T-helper 2 cell treated with Interferon-gamma antibody and Interleukin-4, amounts not matched to agents 5 μg/mL and 100 μg/mL, for 36 hours (primary cell): Measurements from ENCODE around the gene ARHGEF2.

Experiments used
- DNase-seq: peaks from one replicate; pipeline ENCODE4 v3.0.0; 2021; ENCODE audit warnings: low spot score
- H3K27ac Mint-ChIP-seq: one replicate; pipeline ENCODE4 v1.8.0; 2021; ENCODE audit warnings: mild to moderate bottlenecking, mixed read lengths
- H3K27me3 Mint-ChIP-seq: one replicate; pipeline ENCODE4 v1.8.0; 2021; ENCODE audit warnings: low read depth, mixed read lengths
- H3K36me3 Mint-ChIP-seq: one replicate; pipeline ENCODE4 v1.8.0; 2021; ENCODE audit warnings: low read depth, mixed read lengths
- H3K4me1 Mint-ChIP-seq: one replicate; pipeline ENCODE4 v1.8.0; 2021; ENCODE audit warnings: low read depth, mixed read lengths
- H3K4me3 Mint-ChIP-seq: one replicate; pipeline ENCODE4 v1.8.0; 2022; ENCODE audit warnings: mild to moderate bottlenecking, moderate library complexity, mixed read lengths
- H3K9me3 Mint-ChIP-seq: one replicate; pipeline ENCODE4 v1.8.0; 2021; ENCODE audit warnings: mixed read lengths

Gene ARHGEF2

DNA sequence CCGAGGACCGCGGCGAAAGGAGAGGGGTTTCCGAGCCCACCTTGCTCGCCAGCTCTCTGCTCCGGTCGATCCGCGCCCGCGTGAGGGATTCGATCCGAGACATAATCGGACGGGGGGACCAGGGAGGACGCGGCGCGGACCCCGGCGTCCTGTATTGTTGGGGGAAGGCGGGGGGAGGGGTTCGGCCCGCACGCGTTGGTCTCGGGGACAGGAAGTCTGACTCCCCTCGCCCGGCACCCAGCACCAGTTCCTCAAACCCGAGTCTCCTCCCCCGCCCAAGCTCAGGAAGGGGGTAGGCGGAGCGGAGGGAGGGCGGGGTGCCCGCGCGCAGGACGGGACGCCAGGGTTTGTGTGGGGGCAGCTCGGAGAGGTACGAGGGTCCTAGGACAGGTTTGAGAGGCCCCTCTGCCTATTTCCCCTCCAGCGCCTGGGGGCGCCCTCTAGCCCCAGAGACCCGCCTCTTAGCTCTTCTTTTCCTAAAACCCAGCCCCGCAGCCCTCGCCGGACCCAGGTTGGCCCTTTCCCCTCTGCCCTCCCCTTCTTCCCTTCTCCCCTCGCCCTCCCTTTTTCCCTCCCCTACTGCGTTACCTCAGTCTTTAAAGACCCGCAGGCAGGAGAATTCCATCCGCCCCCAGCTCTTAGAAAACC is at the start of gene ARHGEF2:
TSS of gene ARHGEF2 (minus strand) at position 223 of the 648 bp plus-strand sequence. CDS start at position 103, 120 bp downstream.
- no peaks in the 10 kb centered on the region for H3K27me3 Mint-ChIP-seq
- H3K27ac Mint-ChIP-seq = peak within 1 kb of the TSS; percentile 88

DNA sequence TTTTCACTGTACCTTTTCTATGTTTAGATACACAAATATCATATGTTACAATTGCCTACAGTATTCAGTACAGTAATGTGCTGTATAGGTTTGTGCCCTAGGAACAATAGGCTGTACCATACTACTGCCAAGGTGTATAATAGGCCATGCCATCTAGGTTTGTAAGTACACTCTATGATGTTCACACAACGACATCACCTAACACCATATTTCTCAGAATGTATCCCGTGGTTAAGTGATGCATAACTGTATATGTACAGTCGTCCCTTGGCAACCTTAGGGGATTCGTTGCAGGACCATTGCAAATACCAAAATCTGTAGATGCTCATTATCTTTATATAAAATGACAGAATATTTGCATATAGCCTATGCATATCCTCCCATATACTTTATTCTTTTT is 48.2 kb upstream of the ARHGEF2 start:
- H3K4me1 Mint-ChIP-seq = peaks cover 7% of the 10 kb centered on the region
- H3K9me3 Mint-ChIP-seq = no peaks in the 10 kb centered on the region
- no peak overlapping the region for H3K4me3 Mint-ChIP-seq
- H3K27ac Mint-ChIP-seq = no peak overlapping the region
- peaks cover 4% of the 10 kb centered on the region for H3K27me3 Mint-ChIP-seq
- no peak for DNase-seq
- H3K36me3 Mint-ChIP-seq = no peaks in the 10 kb centered on the region

More for the DNA sequence above, at the start of gene ARHGEF2:
- Mint-ChIP-seq H3K9me3 (no peaks in the 10 kb centered on the region), H3K4me1 (peaks cover 57% of the 10 kb centered on the region), H3K36me3 (peaks cover 35% of the 10 kb centered on the region), H3K4me3 (peak within 1 kb of the TSS; percentile 92)
- peak; percentile 77 for DNase-seq

DNA sequence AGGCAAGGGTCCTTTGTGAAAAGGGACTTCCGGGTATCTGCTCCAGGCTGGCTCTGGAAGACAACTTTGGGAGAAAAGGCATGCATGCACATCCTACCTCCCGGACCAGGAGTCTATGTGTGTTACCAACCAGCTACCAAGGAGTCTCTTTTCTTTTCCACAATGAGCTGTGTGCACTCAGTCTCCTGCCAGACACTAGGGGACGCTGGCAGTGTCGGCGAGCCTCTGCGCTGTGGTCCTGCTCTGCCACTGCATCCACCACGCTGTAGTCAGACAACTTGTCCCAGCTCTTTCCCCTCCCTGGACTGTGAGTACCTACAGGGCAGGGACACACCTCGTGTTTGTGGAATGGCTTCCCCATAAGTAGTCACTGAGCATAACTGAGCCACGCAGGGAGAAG is 47.5 kb upstream of the ARHGEF2 start:
- no peak overlapping the region for H3K27ac Mint-ChIP-seq
- peaks cover 4% of the 10 kb centered on the region for H3K27me3 Mint-ChIP-seq
- DNase-seq = peak; percentile 19
- H3K9me3 Mint-ChIP-seq = no peaks in the 10 kb centered on the region
- peaks cover 10% of the 10 kb centered on the region for H3K4me1 Mint-ChIP-seq
- no peaks in the 10 kb centered on the region for H3K36me3 Mint-ChIP-seq
- H3K4me3 Mint-ChIP-seq = no peak overlapping the region

DNA sequence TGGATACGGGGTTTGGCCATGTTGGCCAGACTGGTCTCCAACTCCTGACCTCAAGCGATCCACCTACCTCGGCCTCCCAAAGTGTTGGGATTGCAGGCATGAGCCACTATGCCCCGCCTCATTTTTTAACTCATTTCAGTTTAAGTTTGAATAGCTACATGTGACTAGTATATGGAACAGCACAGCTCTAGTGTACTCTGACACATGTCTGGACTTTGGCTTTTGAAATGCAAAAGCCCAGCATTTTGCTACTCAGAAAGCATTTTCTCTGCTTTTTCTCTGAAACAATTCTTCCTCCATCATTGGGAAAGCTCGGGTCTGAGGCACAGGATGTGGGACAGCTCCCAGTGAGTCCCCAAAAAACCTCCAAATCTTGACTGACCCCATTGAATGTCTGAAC is 46.5 kb upstream of the ARHGEF2 start:
- no peak for DNase-seq
- Mint-ChIP-seq H3K27ac (no peak overlapping the region), H3K36me3 (peaks cover 6% of the 10 kb centered on the region), H3K9me3 (no peaks in the 10 kb centered on the region), H3K4me1 (peaks cover 18% of the 10 kb centered on the region), H3K4me3 (no peak overlapping the region), H3K27me3 (peaks cover 4% of the 10 kb centered on the region)

GRCh38 chr1:156021954-156022353 is 43.6 kb upstream of the ARHGEF2 start:
- peaks cover 4% of the 10 kb centered on the region for H3K27me3 Mint-ChIP-seq
- H3K36me3 Mint-ChIP-seq = peaks cover 23% of the 10 kb centered on the region
- H3K4me1 Mint-ChIP-seq = peaks cover 28% of the 10 kb centered on the region
- DNase-seq = no peak
- peak overlapping the region; percentile 38 for H3K4me3 Mint-ChIP-seq
- no peak overlapping the region for H3K27ac Mint-ChIP-seq
- H3K9me3 Mint-ChIP-seq = no peaks in the 10 kb centered on the region

DNA sequence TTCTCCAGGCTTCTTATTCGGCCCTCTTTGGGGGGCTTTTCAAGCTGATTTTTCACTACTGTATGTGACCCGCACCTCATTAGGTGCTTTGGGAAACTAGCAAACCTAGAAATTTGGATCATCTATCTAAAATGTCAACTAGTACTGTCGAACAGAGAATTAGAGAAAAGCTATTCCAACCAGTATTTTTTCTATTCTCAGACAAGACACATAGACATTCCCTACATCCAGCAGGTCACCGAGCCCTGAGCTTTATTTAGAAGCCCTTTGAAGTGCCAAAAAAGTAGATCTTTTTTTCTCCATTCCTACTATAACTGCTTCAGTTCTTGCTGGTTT is 42.7 kb upstream of the ARHGEF2 start:
- H3K4me1 Mint-ChIP-seq = peaks cover 29% of the 10 kb centered on the region
- peaks cover 29% of the 10 kb centered on the region for H3K36me3 Mint-ChIP-seq
- H3K27ac Mint-ChIP-seq = peak overlapping the region; percentile 96
- DNase-seq = no peak
- H3K9me3 Mint-ChIP-seq = no peaks in the 10 kb centered on the region
- peak overlapping the region; percentile 98 for H3K4me3 Mint-ChIP-seq
- H3K27me3 Mint-ChIP-seq = peaks cover 4% of the 10 kb centered on the region

- H3K4me3 Mint-ChIP-seq = peak within 1 kb of the TSS; percentile 98
- peak; percentile 87 for DNase-seq
- peaks cover 4% of the 10 kb centered on the region for H3K27me3 Mint-ChIP-seq
- no peaks in the 10 kb centered on the region for H3K9me3 Mint-ChIP-seq
- H3K27ac Mint-ChIP-seq = peak within 1 kb of the TSS; percentile 96
- peaks cover 27% of the 10 kb centered on the region for H3K4me1 Mint-ChIP-seq
- peaks cover 29% of the 10 kb centered on the region for H3K36me3 Mint-ChIP-seq
Measured at GRCh38 chr1:156020293-156021092, 42.1 kb upstream of the ARHGEF2 start, which contains the start of gene SSR2. Gene SSR2, minus strand, starts transcription at chr1:156020951. Its CDS starts 784 bp downstream, at chr1:156020167.

DNA sequence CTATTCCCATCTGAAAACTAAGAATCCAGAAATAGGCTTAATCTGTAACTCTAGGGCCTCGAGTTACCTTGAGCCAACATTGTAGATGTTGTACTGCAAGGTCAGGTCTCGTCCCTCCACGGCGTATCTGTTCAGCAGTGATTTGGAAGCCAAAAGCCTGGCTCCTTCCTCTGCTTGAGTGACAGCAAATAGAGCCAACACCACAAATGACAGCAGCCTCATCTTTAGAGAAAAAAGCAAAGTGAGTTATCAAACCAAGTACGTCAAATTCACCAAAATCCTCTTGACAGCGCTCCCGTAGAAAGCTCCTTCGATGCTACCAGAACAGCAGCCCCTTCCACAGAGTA is 41.6 kb upstream of the ARHGEF2 start:
- Mint-ChIP-seq H3K9me3 (no peaks in the 10 kb centered on the region), H3K27ac (peak overlapping the region; percentile 96), H3K27me3 (peaks cover 4% of the 10 kb centered on the region), H3K36me3 (peaks cover 29% of the 10 kb centered on the region), H3K4me1 (peaks cover 27% of the 10 kb centered on the region), H3K4me3 (peak overlapping the region; percentile 98)
- no peak for DNase-seq

DNA sequence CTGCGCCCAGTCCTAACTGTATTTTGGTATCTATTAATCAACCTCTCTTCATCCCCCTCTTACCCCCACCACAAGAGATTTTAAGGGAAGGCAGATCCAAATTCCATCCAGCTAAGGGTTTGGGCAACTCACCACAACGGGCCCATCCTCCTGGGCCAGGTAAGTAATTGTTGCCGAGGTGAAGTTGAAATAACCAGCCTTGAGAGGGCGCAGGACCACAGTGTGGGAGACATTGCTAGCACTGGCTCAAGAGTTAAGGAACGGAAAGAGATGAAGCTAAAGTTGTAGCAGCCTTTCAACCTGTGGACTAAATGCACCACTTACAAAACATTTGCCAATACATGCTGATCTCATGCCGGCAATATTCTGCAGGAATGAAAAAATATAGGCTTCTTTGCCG is 36.5 kb upstream of the ARHGEF2 start:
- DNase-seq = no peak
- Mint-ChIP-seq H3K27ac (no peak overlapping the region), H3K4me1 (peaks cover 21% of the 10 kb centered on the region), H3K4me3 (no peak overlapping the region), H3K36me3 (peaks cover 65% of the 10 kb centered on the region), H3K9me3 (no peaks in the 10 kb centered on the region), H3K27me3 (no peaks in the 10 kb centered on the region)

- Mint-ChIP-seq H3K27ac (no peak overlapping the region), H3K27me3 (no peaks in the 10 kb centered on the region), H3K36me3 (peaks cover 64% of the 10 kb centered on the region), H3K4me1 (peaks cover 15% of the 10 kb centered on the region), H3K4me3 (no peak overlapping the region), H3K9me3 (no peaks in the 10 kb centered on the region)
- DNase-seq = no peak
Measured at GRCh38 chr1:156012051-156012817, 33.9 kb upstream of the ARHGEF2 start.

DNA sequence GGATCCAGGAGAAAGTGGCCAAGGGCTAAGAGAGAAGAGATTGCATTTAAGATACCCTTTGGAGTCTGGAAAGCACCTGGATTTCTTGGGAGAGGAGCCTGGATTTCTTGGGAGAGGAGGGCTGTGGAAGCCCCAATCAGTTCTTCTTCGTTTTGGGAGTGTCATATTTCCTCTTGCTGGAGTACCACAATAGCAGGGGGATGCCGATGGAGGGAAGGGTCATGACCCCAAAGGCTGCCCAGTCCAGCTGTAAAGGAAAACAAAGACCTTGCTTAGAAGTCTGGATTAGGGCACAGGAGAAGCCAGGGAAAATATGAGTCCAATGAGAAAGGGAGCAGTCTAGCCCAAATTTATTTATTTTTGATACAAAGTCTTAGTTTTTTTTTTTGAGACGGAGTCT is 31.1 kb upstream of the ARHGEF2 start:
- peaks cover 23% of the 10 kb centered on the region for H3K4me1 Mint-ChIP-seq
- DNase-seq = no peak
- no peak overlapping the region for H3K27ac Mint-ChIP-seq
- H3K9me3 Mint-ChIP-seq = no peaks in the 10 kb centered on the region
- H3K27me3 Mint-ChIP-seq = no peaks in the 10 kb centered on the region
- H3K4me3 Mint-ChIP-seq = no peak overlapping the region
- H3K36me3 Mint-ChIP-seq = peaks cover 58% of the 10 kb centered on the region

GRCh38 chr1:156006666-156007376 is 28.5 kb upstream of the ARHGEF2 start:
- H3K4me1 Mint-ChIP-seq = peaks cover 22% of the 10 kb centered on the region
- H3K27me3 Mint-ChIP-seq = no peaks in the 10 kb centered on the region
- no peaks in the 10 kb centered on the region for H3K9me3 Mint-ChIP-seq
- DNase-seq = no peak
- no peak overlapping the region for H3K4me3 Mint-ChIP-seq
- peak overlapping the region; percentile 72 for H3K27ac Mint-ChIP-seq
- H3K36me3 Mint-ChIP-seq = peaks cover 35% of the 10 kb centered on the region

- H3K27ac Mint-ChIP-seq = peak overlapping the region; percentile 60
- peaks cover 19% of the 10 kb centered on the region for H3K36me3 Mint-ChIP-seq
- no peaks in the 10 kb centered on the region for H3K9me3 Mint-ChIP-seq
- no peaks in the 10 kb centered on the region for H3K27me3 Mint-ChIP-seq
- peak; percentile 26 for DNase-seq
- H3K4me1 Mint-ChIP-seq = peaks cover 22% of the 10 kb centered on the region
- H3K4me3 Mint-ChIP-seq = peak overlapping the region; percentile 53
Measured at GRCh38 chr1:156004843-156005584, 26.7 kb upstream of the ARHGEF2 start.
